ENCODE measurements around the gene IQGAP1.

DNA sequence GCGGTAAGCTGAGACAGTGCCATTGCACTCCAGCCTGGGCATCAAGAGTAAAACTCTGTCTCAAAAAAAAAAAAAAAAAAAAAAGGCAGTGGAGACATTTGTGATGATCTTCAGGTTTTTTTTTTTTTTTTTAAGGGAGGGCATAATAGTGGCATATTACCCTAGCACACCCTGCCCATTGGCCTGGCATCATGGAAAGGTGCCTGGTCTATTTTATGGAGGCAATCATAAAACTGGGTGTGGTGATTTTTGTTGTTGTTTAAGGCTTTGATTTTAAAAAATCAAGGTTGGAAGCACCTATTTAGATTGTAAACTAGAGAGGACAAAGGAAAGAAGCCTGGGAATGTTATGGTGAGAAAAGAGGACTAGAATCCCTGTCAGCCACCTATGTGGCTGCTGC lies 6.0 kb downstream of the IQGAP1 start:
- TF ChIP-seq CTCF (IDR thresholded peaks at IDR 0.05) = no peak
- no peak for TF ChIP-seq POLR2A (IDR thresholded peaks at IDR 0.05)

Measured in lower leg skin (tissue), 3 donors.